Epidermal melanocyte (primary cell): ENCODE results near the gene ADAM19.

Source experiments
- DNase-seq: peaks from one replicate; pipeline ENCODE4 v3.0.0; 2011; ENCODE audit warnings: low spot score; ENCODE audit not compliant: insufficient read length

Gene ADAM19

GRCh38 chr5:157542282-157543000 lies 33.1 kb downstream of the ADAM19 start:
- no peak for DNase-seq

- DNase-seq: no peak
Measured at GRCh38 chr5:157541447-157542118, 34.0 kb downstream of the ADAM19 start.

DNA sequence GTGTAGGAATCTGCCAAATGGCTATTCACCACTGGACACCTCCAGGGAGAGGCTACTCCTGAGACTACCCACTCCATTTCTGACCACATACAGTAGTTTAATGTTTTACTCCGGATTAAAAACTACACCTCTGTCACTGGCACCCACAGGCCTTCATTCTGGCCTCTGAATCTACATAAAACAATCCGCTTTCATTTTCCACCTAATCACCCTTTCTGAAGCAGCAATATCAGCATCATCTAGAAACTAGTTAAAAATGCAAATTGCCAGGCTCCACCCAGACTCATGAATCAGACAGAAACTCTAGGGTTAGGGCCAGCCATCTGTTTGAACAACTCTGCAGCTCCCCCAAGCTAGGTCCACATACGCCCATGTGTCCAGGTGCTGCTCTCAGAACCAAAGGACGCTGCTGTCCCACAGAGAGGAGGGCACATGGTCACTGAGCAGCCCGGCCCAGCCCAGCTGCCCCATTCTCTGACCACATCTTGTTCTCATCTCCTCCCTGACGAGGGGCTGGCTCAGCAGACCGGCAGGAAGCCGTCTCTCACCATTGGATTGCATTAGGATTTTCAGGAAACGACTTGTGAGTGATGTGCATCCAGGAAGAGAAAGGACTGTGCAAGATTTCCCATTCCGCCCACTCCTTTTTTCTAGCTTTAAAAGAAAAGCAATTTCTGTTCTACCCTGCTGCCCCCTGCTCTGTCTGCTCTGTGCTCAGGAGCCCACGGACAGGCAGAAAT lies 34.7 kb downstream of the ADAM19 start:
- DNase-seq: no peak

- no peak for DNase-seq
Measured at GRCh38 chr5:157540124-157540523, 35.5 kb downstream of the ADAM19 start.

GRCh38 chr5:157539503-157540022 lies 36.0 kb downstream of the ADAM19 start:
- DNase-seq: no peak

GRCh38 chr5:157538311-157538710 lies 37.3 kb downstream of the ADAM19 start:
- DNase-seq: no peak

- DNase-seq: no peak
Measured at GRCh38 chr5:157535042-157535865, 40.3 kb downstream of the ADAM19 start.

DNA sequence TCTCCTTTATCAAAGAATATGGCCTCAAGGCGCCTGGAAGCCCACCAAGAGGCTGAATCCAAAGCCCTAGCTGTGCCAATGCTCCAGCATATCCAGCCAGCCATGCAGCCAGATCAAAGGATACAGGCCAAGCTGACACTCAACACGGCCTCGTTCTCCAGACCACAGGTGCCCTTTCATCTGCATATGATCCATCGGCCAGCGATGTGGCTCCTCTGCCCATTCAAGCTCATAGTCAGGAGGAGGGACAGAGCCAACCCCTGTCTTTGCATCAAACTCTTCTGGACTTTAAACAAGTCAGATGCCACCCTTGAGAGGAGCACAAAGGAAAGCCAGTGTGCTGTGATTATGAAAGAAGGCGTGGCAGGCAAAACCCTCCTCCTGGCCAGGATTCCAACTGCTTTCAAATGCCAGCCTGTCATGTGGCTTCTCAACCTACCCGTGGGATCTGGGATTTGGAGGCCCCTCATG lies 42.5 kb downstream of the ADAM19 start:
- no peak for DNase-seq

- DNase-seq: no peak
Measured at GRCh38 chr5:157532022-157532421, 43.6 kb downstream of the ADAM19 start.

DNA sequence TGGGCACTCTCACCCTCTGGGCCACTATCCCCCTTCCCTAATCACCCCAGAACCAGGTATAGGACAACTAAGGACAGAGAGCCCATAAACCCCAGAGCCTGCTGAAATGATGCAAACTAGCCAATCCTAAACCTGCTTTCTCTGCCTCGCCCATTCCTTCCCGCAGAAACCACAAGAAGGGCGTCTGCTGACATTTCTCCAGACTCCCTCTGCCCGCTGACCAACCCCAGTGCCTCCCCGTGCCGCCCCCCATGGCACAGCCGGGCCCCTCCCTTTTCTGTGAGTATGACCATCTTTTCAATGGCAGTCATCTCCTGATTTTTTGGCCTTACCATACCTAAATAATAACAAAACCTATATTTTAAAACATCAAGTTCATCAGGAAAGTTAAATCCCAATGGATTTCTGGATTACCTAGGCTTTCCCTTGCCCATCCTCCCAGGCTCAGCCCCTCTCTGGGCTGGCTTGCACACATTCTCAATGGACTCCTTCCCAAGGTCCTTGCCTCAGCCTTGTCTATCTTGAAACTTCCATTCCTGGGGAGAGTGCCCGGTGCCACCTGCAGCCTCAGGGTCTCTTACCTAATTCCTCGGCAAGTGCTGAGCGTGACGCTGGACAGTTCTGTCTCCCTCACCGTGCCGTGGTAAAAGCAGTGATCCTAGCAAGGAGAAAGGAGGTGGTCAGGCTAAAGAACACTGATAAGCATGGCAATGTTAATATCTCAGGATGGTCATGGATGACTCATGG lies 45.2 kb downstream of the ADAM19 start:
- DNase-seq: no peak

GRCh38 chr5:157529002-157529401 lies 46.6 kb downstream of the ADAM19 start:
- DNase-seq: no peak

GRCh38 chr5:157528036-157528632 lies 47.4 kb downstream of the ADAM19 start:
- DNase-seq: no peak

DNA sequence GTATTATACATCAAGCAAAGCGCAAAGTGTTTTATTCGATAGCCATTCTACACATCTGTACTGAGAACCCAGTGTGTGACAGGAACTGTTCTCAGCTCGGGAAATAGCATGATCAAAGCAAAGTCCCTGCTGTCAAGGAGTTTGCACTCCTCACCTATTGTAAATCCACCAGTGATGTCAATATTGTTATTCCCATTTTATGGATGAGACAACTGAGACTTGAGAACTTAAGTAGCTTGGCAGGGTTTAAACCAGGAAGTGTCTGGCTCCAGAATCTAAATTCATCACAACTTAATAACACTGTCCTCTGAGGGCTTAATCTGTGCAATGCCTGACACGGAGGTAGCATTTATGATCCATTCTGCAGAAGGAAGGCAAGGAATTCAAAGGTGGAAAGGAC lies 50.7 kb downstream of the ADAM19 start:
- DNase-seq: no peak

DNA sequence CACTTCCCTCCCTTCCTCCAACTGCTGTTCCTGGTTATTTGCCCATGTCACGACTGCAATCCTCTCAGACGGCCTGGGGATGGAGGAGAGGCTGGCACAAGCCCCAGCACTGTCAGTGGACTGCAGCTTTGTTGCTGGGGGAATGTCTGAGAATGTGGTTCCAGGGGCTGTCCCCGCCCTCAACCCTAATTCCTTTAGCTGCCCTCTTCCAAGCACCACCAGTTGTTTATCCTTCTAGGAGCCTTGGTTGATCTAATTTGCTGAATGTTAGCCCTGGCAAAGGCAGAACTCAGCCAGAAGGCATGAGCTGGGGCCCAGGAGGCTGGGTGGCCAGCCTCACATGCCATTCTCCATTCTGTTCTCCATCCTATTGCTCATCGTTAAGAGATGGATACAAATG lies 51.6 kb downstream of the ADAM19 start:
- no peak for DNase-seq

- no peak for DNase-seq
Measured at GRCh38 chr5:157521704-157522029, 53.9 kb downstream of the ADAM19 start.

- no peak for DNase-seq
Measured at GRCh38 chr5:157520911-157521703, 54.5 kb downstream of the ADAM19 start.

GRCh38 chr5:157519579-157520253 lies 55.9 kb downstream of the ADAM19 start:
- DNase-seq: no peak

DNA sequence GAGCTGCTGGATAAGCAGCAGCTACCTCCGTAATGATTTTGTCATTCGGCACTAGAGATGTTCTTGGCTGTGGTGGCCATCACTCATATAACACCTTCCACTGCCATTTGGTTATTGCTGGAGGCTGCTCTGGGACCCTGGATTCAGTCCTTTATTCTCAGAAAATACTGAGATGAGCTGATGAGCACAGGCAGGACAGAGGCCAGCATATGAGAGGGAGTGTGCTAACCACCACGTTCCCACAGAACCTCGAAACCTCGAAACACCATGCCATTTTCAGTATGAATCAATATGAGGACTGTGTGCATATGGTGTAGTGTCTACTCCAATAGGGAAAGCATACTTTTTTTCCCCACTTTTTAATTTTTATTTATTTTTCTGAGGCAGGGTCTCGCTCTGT lies 56.6 kb downstream of the ADAM19 start:
- DNase-seq: no peak
